IPS-18c (cell line): ENCODE data around the gene GKN2.
"Not testable (repeated sequence)": the region's sequence is repeated elsewhere in the genome, so short reads cannot be mapped to it uniquely, and the experiment has no call there.

Experiments used
- H3K4me3 ChIP-seq: 2 replicates; pipeline ENCODE4 v1.7.0; 2013; ENCODE audit warnings: low read depth, mild to moderate bottlenecking, low read length, moderate library complexity; ENCODE audit not compliant: insufficient read depth
- H3K9me3 ChIP-seq: one replicate; pipeline ENCODE4 v1.6.1; 2013; ENCODE audit warnings: mild to moderate bottlenecking, low read length, moderate library complexity; ENCODE audit not compliant: control insufficient read depth, insufficient read depth

The GKN2 gene

GRCh38 chr2:68970566-68971265 lies 18.0 kb upstream of the GKN2 start:
- no peaks in the 10 kb centered on the region for H3K9me3 ChIP-seq
- no peak overlapping the region for H3K4me3 ChIP-seq

GRCh38 chr2:68969736-68970490 lies 17.2 kb upstream of the GKN2 start:
- Histone ChIP-seq H3K9me3 (no peaks in the 10 kb centered on the region), H3K4me3 (no peak overlapping the region)

GRCh38 chr2:68968221-68968620 lies 15.5 kb upstream of the GKN2 start:
- Histone ChIP-seq H3K4me3 (no peak overlapping the region), H3K9me3 (no peaks in the 10 kb centered on the region)

GRCh38 chr2:68964282-68964681 lies 11.6 kb upstream of the GKN2 start:
- H3K4me3 ChIP-seq = no peak overlapping the region
- no peaks in the 10 kb centered on the region for H3K9me3 ChIP-seq

GRCh38 chr2:68961380-68961779 lies 8.7 kb upstream of the GKN2 start:
- H3K4me3 ChIP-seq = no peak overlapping the region
- H3K9me3 ChIP-seq = no peaks in the 10 kb centered on the region

- H3K4me3 ChIP-seq = no peak overlapping the region
- no peaks in the 10 kb centered on the region for H3K9me3 ChIP-seq
Measured at GRCh38 chr2:68959001-68959400, 6.3 kb upstream of the GKN2 start.

GRCh38 chr2:68955432-68955831 lies 2.7 kb upstream of the GKN2 start:
- not testable (repeated sequence) for H3K4me3 ChIP-seq, H3K9me3 ChIP-seq

GRCh38 chr2:68951899-68952298 lies 794 bp downstream of the GKN2 start:
- no peaks in the 10 kb centered on the region for H3K9me3 ChIP-seq

GRCh38 chr2:68948710-68949109 lies 4.0 kb downstream of the GKN2 start:
- Histone ChIP-seq H3K4me3 (no peak overlapping the region), H3K9me3 (no peaks in the 10 kb centered on the region)

More at GRCh38 chr2:68951899-68952298, 794 bp downstream of the GKN2 start:
- no peak overlapping the region for H3K4me3 ChIP-seq

GRCh38 chr2:68946117-68946516 lies 6.6 kb downstream of the GKN2 start:
- Histone ChIP-seq H3K4me3 (no peak overlapping the region), H3K9me3 (no peaks in the 10 kb centered on the region)

GRCh38 chr2:68943581-68944568 lies 8.8 kb downstream of the GKN2 start:
- Histone ChIP-seq H3K4me3 (peak overlapping the region; percentile 55), H3K9me3 (no peaks in the 10 kb centered on the region)

- Histone ChIP-seq H3K4me3 (no peak overlapping the region), H3K9me3 (no peaks in the 10 kb centered on the region)
Measured at GRCh38 chr2:68942827-68943226, 9.9 kb downstream of the GKN2 start.

- Histone ChIP-seq H3K4me3 (no peak overlapping the region), H3K9me3 (no peaks in the 10 kb centered on the region)
Measured at GRCh38 chr2:68940369-68940768, 12.3 kb downstream of the GKN2 start.

GRCh38 chr2:68939962-68940361 lies 12.7 kb downstream of the GKN2 start:
- H3K4me3 ChIP-seq = no peak overlapping the region
- no peaks in the 10 kb centered on the region for H3K9me3 ChIP-seq

GRCh38 chr2:68938938-68939337 lies 13.8 kb downstream of the GKN2 start:
- Histone ChIP-seq H3K4me3 (no peak overlapping the region), H3K9me3 (peaks cover 1% of the 10 kb centered on the region)

- peaks cover 3% of the 10 kb centered on the region for H3K9me3 ChIP-seq
- no peak overlapping the region for H3K4me3 ChIP-seq
Measured at GRCh38 chr2:68937346-68938055, 15.2 kb downstream of the GKN2 start.

GRCh38 chr2:68936889-68937288 lies 15.8 kb downstream of the GKN2 start:
- H3K9me3 ChIP-seq = peaks cover 3% of the 10 kb centered on the region
- no peak overlapping the region for H3K4me3 ChIP-seq
